ENCODE data around the gene GPR137. TPM values are rescaled to one million over a fixed set of nuclear protein-coding genes. Genes with fewer than 3 reads are reported as not detected.

The GPR137 gene
- total and polyA plus RNA-seq, 9 of the 15 experiments (the other 6 are each of a cell fraction or from before 2014, with no cell fraction given), result 0.32 to 26.7 (median 10.7) TPM

DNA sequence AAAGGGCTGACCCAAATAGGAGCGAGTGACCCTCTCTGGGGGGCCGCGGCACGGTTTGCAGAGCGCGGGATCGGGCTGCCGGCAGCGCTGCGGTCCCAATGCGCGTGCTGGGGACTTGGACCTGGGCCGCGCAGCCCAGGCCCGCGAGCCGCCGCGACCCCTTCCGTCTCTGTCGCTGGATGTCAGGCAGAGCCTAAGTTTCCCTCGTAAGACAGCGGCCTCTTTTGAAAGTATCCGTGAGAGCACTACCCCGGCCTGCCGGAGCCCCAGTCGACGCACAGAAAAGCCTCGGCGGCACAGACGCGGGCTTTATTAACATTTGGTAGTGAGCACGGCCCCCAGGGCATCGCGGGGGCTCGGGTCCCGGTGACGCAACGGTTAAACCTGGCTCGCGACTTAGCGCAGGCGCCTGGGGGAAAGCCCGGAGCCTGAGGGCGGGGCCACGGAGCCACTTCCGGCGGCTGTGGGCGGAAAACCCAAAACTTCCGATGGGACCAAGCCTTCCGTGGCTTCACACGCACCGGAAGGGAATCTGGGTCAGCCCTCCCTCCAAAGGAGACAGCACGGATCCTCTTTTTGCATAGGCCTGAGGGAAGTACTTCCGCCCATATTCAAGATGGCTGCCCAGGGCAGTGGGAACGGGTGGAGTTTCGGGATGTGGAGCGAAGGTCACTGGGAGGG lies 16.0 kb upstream of the GPR137 start (continued):
- TF ChIP-seq FUS (optimal IDR thresholded peaks at IDR 0.05; ENCODE audit: low read depth, low read length), result peak; percentile 32
- TF ChIP-seq ZSCAN29 (IDR thresholded peaks at IDR 0.05), result 0 out of 2 replicates have a peak, but pooled peaks have one; percentile 16
- TF ChIP-seq, protein P1, sequence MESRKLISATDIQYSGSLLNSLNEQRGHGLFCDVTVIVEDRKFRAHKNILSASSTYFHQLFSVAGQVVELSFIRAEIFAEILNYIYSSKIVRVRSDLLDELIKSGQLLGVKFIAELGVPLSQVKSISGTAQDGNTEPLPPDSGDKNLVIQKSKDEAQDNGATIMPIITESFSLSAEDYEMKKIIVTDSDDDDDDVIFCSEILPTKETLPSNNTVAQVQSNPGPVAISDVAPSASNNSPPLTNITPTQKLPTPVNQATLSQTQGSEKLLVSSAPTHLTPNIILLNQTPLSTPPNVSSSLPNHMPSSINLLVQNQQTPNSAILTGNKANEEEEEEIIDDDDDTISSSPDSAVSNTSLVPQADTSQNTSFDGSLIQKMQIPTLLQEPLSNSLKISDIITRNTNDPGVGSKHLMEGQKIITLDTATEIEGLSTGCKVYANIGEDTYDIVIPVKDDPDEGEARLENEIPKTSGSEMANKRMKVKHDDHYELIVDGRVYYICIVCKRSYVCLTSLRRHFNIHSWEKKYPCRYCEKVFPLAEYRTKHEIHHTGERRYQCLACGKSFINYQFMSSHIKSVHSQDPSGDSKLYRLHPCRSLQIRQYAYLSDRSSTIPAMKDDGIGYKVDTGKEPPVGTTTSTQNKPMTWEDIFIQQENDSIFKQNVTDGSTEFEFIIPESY (CRISPR knock-in tag; IDR thresholded peaks at IDR 0.05), result no peak
- no peak for TF ChIP-seq RBM15 (IDR thresholded peaks at IDR 0.05; ENCODE audit: insufficient read depth, low read length)
- TF ChIP-seq ELF1 (tag; IDR thresholded peaks at IDR 0.05), result peak; percentile 100
- TF ChIP-seq EHMT2 (IDR thresholded peaks at IDR 0.05), result no peak
- TF ChIP-seq KHSRP (IDR thresholded peaks at IDR 0.05), result no peak
- no peak for TF ChIP-seq ZNF318 (IDR thresholded peaks at IDR 0.05; ENCODE audit: borderline replicate concordance in 1 of 2, low read depth in 1 of 2)
- TF ChIP-seq CXXC5 (CRISPR knock-in tag; IDR thresholded peaks at IDR 0.05), result peak; percentile 98
- peak; percentile 44; the same call in 1 of the 2 replicates for TF ChIP-seq CHCHD3 (CRISPR knock-in tag; IDR thresholded peaks at IDR 0.05)
- no peak for TF ChIP-seq RBM17 (IDR thresholded peaks at IDR 0.05; ENCODE audit: borderline replicate concordance, low read depth, low read length)
- peak; percentile 82 for TF ChIP-seq ATF4 (CRISPR knock-in tag; IDR thresholded peaks at IDR 0.05)
- TF ChIP-seq RB1 (IDR thresholded peaks at IDR 0.05; ENCODE audit: low read depth), result peak; percentile 53; the same call in 1 of the 2 replicates
- TF ChIP-seq DNMT1 (IDR thresholded peaks at IDR 0.05), result no peak
- peak; percentile 90 for TF ChIP-seq VEZF1 (CRISPR knock-in tag; IDR thresholded peaks at IDR 0.05)
